HL-60 (cell line): ENCODE data around the gene CYP2A13.
"Not testable (repeated sequence)": the region's sequence is repeated elsewhere in the genome, so short reads cannot be mapped to it uniquely, and the experiment has no call there.

Experiments used
- DNase-seq, 2 experiments: peaks; one replicate each; pipeline ENCODE4 v3.0.0-alpha.2; 2010 to 2020; ENCODE audit warnings: low read depth in 1 of 2, low spot score in 1 of 2
- H3K27ac ChIP-seq: fragments of 250-450 bp; sonication (Bioruptor Pico); replicated peaks from 2 replicates; pipeline ENCODE4 v1.5.1; 2020; ENCODE audit warnings: mild to moderate bottlenecking, moderate library complexity
- H3K27me3 ChIP-seq: fragments of 250-450 bp; sonication (Bioruptor Pico); 2 replicates; pipeline ENCODE4 v1.5.1; 2021; ENCODE audit warnings: mild to moderate bottlenecking, moderate library complexity; ENCODE audit not compliant: insufficient read depth, poor library complexity, severe bottlenecking
- H3K4me3 ChIP-seq: replicated peaks from 2 replicates; pipeline ENCODE4 v1.5.1; 2011; ENCODE audit warnings: mild to moderate bottlenecking, control low read depth, low read length; ENCODE audit not compliant: insufficient read depth
- GABPA ChIP-seq: IDR thresholded peaks from 2 replicates; pipeline ENCODE4 v1.6.1; 2012; ENCODE audit warnings: low read depth
- POLR2AphosphoS5 ChIP-seq: IDR thresholded peaks from 2 replicates; pipeline ENCODE4 v1.6.1; 2012; ENCODE audit warnings: low read depth
- SPI1 ChIP-seq: IDR thresholded peaks from 2 replicates; pipeline ENCODE4 v1.6.1; 2012; ENCODE audit warnings: low read depth, mild to moderate bottlenecking, borderline replicate concordance
- TF ChIP-seq, protein P1 (sequence below): IDR thresholded peaks from 2 replicates; pipeline ENCODE4 v1.6.1; 2012; ENCODE audit warnings: low read depth; ENCODE audit not compliant: insufficient replicate concordance
- TF ChIP-seq, protein P2 (sequence below): IDR thresholded peaks from one replicate; pipeline ENCODE4 v1.5.1; 2011; ENCODE audit warnings: low read length, control low read depth, inconsistent platforms; ENCODE audit not compliant: insufficient read depth

Gene CYP2A13

DNA sequence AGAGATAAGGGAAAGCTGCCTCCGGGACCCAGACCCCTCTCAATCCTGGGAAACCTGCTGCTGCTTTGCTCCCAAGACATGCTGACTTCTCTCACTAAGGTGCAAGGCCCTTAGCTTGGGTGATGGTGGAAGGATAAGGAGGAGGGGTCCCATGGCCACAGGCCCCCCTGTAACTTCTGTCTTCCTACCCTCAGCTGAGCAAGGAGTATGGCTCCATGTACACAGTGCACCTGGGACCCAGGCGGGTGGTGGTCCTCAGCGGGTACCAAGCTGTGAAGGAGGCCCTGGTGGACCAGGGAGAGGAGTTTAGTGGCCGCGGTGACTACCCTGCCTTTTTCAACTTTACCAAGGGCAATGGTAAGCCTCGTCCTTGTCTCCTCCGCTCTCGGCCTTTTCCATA lies 28.0 kb downstream of the CYP2A13 start:
- no peak for DNase-seq
- Histone ChIP-seq H3K27me3 (no peaks in the 10 kb centered on the region), H3K4me3 (no peak overlapping the region), H3K27ac (no peak overlapping the region)
- TF ChIP-seq GABPA (no peak), POLR2AphosphoS5 (no peak), SPI1 (no peak)
- TF ChIP-seq, protein P1, sequence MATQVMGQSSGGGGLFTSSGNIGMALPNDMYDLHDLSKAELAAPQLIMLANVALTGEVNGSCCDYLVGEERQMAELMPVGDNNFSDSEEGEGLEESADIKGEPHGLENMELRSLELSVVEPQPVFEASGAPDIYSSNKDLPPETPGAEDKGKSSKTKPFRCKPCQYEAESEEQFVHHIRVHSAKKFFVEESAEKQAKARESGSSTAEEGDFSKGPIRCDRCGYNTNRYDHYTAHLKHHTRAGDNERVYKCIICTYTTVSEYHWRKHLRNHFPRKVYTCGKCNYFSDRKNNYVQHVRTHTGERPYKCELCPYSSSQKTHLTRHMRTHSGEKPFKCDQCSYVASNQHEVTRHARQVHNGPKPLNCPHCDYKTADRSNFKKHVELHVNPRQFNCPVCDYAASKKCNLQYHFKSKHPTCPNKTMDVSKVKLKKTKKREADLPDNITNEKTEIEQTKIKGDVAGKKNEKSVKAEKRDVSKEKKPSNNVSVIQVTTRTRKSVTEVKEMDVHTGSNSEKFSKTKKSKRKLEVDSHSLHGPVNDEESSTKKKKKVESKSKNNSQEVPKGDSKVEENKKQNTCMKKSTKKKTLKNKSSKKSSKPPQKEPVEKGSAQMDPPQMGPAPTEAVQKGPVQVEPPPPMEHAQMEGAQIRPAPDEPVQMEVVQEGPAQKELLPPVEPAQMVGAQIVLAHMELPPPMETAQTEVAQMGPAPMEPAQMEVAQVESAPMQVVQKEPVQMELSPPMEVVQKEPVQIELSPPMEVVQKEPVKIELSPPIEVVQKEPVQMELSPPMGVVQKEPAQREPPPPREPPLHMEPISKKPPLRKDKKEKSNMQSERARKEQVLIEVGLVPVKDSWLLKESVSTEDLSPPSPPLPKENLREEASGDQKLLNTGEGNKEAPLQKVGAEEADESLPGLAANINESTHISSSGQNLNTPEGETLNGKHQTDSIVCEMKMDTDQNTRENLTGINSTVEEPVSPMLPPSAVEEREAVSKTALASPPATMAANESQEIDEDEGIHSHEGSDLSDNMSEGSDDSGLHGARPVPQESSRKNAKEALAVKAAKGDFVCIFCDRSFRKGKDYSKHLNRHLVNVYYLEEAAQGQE: no peak
- TF ChIP-seq, protein P2, sequence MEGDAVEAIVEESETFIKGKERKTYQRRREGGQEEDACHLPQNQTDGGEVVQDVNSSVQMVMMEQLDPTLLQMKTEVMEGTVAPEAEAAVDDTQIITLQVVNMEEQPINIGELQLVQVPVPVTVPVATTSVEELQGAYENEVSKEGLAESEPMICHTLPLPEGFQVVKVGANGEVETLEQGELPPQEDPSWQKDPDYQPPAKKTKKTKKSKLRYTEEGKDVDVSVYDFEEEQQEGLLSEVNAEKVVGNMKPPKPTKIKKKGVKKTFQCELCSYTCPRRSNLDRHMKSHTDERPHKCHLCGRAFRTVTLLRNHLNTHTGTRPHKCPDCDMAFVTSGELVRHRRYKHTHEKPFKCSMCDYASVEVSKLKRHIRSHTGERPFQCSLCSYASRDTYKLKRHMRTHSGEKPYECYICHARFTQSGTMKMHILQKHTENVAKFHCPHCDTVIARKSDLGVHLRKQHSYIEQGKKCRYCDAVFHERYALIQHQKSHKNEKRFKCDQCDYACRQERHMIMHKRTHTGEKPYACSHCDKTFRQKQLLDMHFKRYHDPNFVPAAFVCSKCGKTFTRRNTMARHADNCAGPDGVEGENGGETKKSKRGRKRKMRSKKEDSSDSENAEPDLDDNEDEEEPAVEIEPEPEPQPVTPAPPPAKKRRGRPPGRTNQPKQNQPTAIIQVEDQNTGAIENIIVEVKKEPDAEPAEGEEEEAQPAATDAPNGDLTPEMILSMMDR: no peak

DNA sequence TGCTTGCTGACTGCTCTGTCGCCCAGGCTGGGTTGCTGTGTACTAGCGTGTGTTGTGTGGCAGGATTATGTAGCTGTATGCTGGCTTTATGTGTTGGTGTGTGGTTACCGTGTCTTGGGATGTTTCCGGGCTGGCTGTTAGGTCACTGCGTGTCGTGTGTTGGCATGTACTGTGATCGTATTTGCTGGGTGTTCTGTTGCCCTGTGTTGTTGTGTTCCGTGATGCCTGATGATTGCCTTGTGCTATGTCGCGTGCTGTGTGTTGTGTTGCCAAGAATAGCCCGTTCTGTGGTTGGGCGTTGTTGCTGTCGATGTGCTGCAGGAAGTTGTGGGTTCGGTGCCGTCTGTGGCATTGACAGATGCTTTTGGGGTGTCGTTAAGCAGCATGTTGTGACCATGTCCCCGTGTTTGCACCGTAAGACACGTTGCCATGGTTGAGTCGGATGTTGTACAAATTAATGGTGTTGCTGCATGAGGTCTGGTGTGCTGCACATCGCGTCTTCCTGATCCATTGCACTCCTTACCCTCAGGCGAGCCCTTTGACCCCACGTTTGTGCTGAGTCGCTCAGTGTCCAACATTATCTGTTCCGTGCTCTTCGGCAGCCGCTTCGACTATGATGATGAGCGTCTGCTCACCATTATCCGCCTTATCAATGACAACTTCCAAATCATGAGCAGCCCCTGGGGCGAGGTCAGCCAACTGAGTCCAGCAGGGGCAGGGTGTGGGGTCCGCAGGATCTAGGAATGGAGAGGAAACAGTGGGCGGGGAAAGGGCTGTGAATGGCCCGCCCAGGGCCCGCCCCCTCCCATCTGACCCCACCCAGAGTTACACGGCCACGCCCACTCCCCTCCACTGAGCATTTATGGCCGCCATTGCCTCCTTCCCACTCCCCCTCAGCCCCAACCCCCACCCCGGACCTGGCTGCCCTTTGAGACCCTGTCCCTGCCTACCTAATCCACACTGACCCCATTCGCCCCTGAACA lies 33.0 kb downstream of the CYP2A13 start:
- not testable (repeated sequence) for H3K27me3 ChIP-seq, H3K27ac ChIP-seq, H3K4me3 ChIP-seq
- peak in 1 of 2 experiments; percentile 27 for DNase-seq

DNA sequence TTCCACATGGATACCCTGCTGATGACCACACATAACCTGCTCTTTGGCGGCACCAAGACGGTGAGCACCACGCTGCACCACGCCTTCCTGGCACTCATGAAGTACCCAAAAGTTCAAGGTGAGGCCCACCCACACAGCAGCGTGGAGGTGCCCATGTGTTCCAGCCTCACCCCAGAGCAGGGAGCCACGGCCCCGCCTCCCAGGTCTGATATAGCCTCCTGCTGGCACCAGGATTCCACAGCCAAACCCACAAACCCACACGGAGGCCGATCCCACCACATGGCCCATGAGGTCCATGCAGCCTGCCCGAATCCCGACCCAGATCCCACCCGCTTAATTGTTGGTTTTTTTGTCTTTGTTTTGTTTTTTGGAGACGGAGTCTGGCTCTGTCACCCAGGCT lies 34.6 kb downstream of the CYP2A13 start:
- not testable (repeated sequence) for H3K27me3 ChIP-seq

DNA sequence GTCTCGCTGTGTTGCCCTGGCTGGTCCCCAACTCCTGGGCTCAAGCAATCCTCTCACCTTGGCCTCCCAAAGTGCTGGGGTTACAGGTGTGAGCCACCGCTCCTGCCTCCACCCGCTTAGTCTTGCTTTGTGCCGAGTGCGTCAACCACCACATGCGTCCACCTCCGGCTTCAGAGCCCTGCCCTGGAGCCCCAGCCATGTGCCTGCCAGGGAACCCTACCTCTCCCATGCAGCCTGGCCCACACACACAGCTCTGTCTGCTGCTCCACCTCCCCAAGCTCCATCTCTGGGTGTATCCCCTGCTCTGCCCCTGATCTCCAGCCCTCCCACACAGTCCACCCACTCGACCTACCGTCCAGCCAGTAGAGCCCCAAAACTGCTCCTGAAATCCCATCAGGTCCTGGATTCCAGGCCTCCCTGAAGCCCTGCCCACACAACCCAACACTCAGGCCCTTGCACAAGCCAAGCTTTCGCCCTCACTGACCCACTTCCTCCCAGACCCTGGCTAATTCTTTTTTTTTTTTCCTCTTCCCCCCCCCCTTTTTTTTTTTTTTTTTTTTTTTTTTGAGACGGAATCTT lies 35.6 kb downstream of the CYP2A13 start:
- Histone ChIP-seq H3K4me3 (no peak overlapping the region), H3K27me3 (no peaks in the 10 kb centered on the region), H3K27ac (no peak overlapping the region)
- peak in 1 of 2 experiments; percentile 6 for DNase-seq
- TF ChIP-seq, protein P1: no peak
- TF ChIP-seq GABPA: no peak
- no peak for TF ChIP-seq SPI1
- TF ChIP-seq POLR2AphosphoS5: no peak
- TF ChIP-seq, protein P2: no peak

More for the DNA sequence above, 34.6 kb downstream of the CYP2A13 start:
- not testable (repeated sequence) for DNase-seq, H3K27ac ChIP-seq, H3K4me3 ChIP-seq
